Gastroesophageal sphincter (tissue), 3 donors: ENCODE data around the gene AMOTL1.

Experiments used
- CTCF ChIP-seq, 4 experiments: fragments of 200-600 bp in 2 of 4; fragments of 450-650 bp in 2 of 4; sonication (generic) in 1 of 4; IDR thresholded peaks; one replicate each; pipeline ENCODE4 v1.5.1; 2017 to 2019; ENCODE audit warnings: antibody characterized with exemption in 4 of 4, mild to moderate bottlenecking in 2 of 4, moderate library complexity in 2 of 4
- POLR2A ChIP-seq, 2 donors: fragments of 450-650 bp; IDR thresholded peaks; one replicate each; pipeline ENCODE4 v1.6.1; 2017; ENCODE audit warnings: antibody characterized with exemption in 2 of 2, mild to moderate bottlenecking in 2 of 2, moderate library complexity in 1 of 2
- POLR2AphosphoS5 ChIP-seq: sonication (generic); formaldehyde crosslinking; IDR thresholded peaks from one replicate; pipeline ENCODE4 v1.6.1; 2017; ENCODE audit warnings: antibody characterized with exemption

GRCh38 chr11:94883878-94884277, 115.7 kb downstream of the AMOTL1 start:
- no peak for TF ChIP-seq CTCF (IDR thresholded peaks at IDR 0.05)
- TF ChIP-seq POLR2A (IDR thresholded peaks at IDR 0.05): no peak
- no peak for TF ChIP-seq POLR2AphosphoS5
